ENCODE data around the gene BABAM2.

- TF ChIP-seq POLR2A (IDR thresholded peaks at IDR 0.05) (no peak), CTCF (IDR thresholded peaks at IDR 0.05 in 4 of 5, conservative IDR thresholded peaks at IDR 0.05 in 1 of 5) (no peak)
These were observed 24.3 kb downstream of the BABAM2 start for GRCh38 chr2:27914805-27915175.

Measured in gastrocnemius medialis (tissue), 4 donors.